Measurements from ENCODE around the gene ZNF491.

GRCh38 chr19:11848200-11848593 lies 49.9 kb downstream of the ZNF491 start:
- TF ChIP-seq CTCF (IDR thresholded peaks at IDR 0.05; ENCODE audit: borderline replicate concordance, extremely low read depth, low read length, poor library complexity, severe bottlenecking), result no peak
- no peak for TF ChIP-seq EZH2 (IDR thresholded peaks at IDR 0.05; ENCODE audit: borderline replicate concordance, low read depth, low read length, severe bottlenecking)
